Neural cell (in vitro differentiated cells): ENCODE measurements around the gene SMCHD1. TPM values are rescaled to one million over a fixed set of nuclear protein-coding genes. Genes with fewer than 3 reads are reported as not detected.

Source experiments
- H2AFZ ChIP-seq: fragments of 200-600, 300-800 bp; sonication (generic), shearing (Covaris generic); 2 replicates; pipeline ENCODE4 v1.6.0; 2014; ENCODE audit warnings: low read depth, mild to moderate bottlenecking, antibody characterized with exemption, low read length, moderate library complexity
- H3F3A ChIP-seq: fragments of 200-600 bp; shearing (Covaris generic); 2 replicates; pipeline ENCODE4 v1.6.1; 2016; ENCODE audit warnings: mild to moderate bottlenecking, moderate library complexity, mixed read lengths, antibody characterized with exemption, low read length; ENCODE audit not compliant: insufficient read depth, poor library complexity, severe bottlenecking
- H3K27ac ChIP-seq: fragments of 200-600, 300-800 bp; sonication (generic), shearing (Covaris generic); 2 replicates; pipeline ENCODE4 v1.5.1; 2014; ENCODE audit warnings: mild to moderate bottlenecking, low read length, moderate library complexity
- H3K27me3 ChIP-seq: fragments of 300-800, 200-600 bp; sonication (generic), shearing (Covaris generic); 2 replicates; pipeline ENCODE4 v1.6.0; 2014; ENCODE audit warnings: mild to moderate bottlenecking, low read depth, low read length, moderate library complexity; ENCODE audit not compliant: insufficient read depth
- H3K36me3 ChIP-seq: fragments of 300-800, 200-600 bp; sonication (generic), shearing (Covaris generic); 2 replicates; pipeline ENCODE4 v1.5.1; 2014; ENCODE audit warnings: mild to moderate bottlenecking, antibody characterized with exemption, low read length, moderate library complexity; ENCODE audit not compliant: insufficient read depth
- H3K4me2 ChIP-seq: fragments of 300-800, 200-600 bp; sonication (generic), shearing (Covaris generic); 2 replicates; pipeline ENCODE4 v1.6.0; 2014; ENCODE audit warnings: mild to moderate bottlenecking, low read length
- H3K4me3 ChIP-seq: fragments of 300-800, 200-600 bp; sonication (generic), shearing (Covaris generic); 2 replicates; pipeline ENCODE4 v1.5.1; 2014; ENCODE audit warnings: mild to moderate bottlenecking, low read length, moderate library complexity
- H3K79me2 ChIP-seq: fragments of 200-600 bp; shearing (Covaris generic); replicated peaks from 2 replicates; pipeline ENCODE4 v1.6.0; 2014; ENCODE audit warnings: mild to moderate bottlenecking, low read length, moderate library complexity; ENCODE audit not compliant: insufficient read depth
- H3K9ac ChIP-seq: fragments of 300-800, 200-600 bp; sonication (generic), shearing (Covaris generic); 2 replicates; pipeline ENCODE4 v1.6.1; 2016; ENCODE audit warnings: mild to moderate bottlenecking, low read length, mixed read lengths
- H3K9me2 ChIP-seq: fragments of 200-600 bp; shearing (Covaris generic); 2 replicates; pipeline ENCODE4 v1.6.1; 2016; ENCODE audit warnings: mild to moderate bottlenecking, low read length, mixed read lengths; ENCODE audit not compliant: insufficient read depth
- H3K9me3 ChIP-seq: fragments of 200-600, 300-800 bp; sonication (generic), shearing (Covaris generic); 2 replicates; pipeline ENCODE4 v1.6.1; 2016; ENCODE audit warnings: mild to moderate bottlenecking, mixed run types, low read length, moderate library complexity, mixed read lengths
- H4K20me1 ChIP-seq: fragments of 200-600 bp; shearing (Covaris generic); 2 replicates; pipeline ENCODE4 v1.6.1; 2016; ENCODE audit warnings: mild to moderate bottlenecking, mixed run types; ENCODE audit not compliant: insufficient read depth
- CTCF ChIP-seq: fragments of 450-650 bp; IDR thresholded peaks from 2 replicates; pipeline ENCODE4 v1.5.1; 2014; ENCODE audit warnings: antibody characterized with exemption, mild to moderate bottlenecking, moderate library complexity; ENCODE audit not compliant: poor library complexity, severe bottlenecking
- EP300 ChIP-seq: fragments of 450-650 bp; conservative IDR thresholded peaks from 2 replicates; pipeline ENCODE4 v1.6.1; 2014; ENCODE audit warnings: antibody characterized with exemption, mild to moderate bottlenecking, moderate library complexity; ENCODE audit not compliant: poor library complexity, severe bottlenecking
- EZH2 ChIP-seq: fragments of 200-600, 300-800 bp; shearing (Covaris generic), sonication (generic); IDR thresholded peaks from 2 replicates; pipeline ENCODE4 v1.6.1; 2014; ENCODE audit warnings: antibody characterized with exemption, low read length, borderline replicate concordance, mild to moderate bottlenecking; ENCODE audit not compliant: insufficient read depth, poor library complexity, severe bottlenecking
- MXI1 ChIP-seq: fragments of 450-650 bp; conservative IDR thresholded peaks from 2 replicates; pipeline ENCODE4 v1.6.1; 2014; ENCODE audit warnings: antibody characterized with exemption, mild to moderate bottlenecking; ENCODE audit not compliant: poor library complexity, severe bottlenecking
- POLR2AphosphoS5 ChIP-seq: IDR thresholded peaks from 2 replicates; pipeline ENCODE4 v1.6.1; 2012
- RAD21 ChIP-seq: fragments of 450-650 bp; conservative IDR thresholded peaks from 2 replicates; pipeline ENCODE4 v1.6.1; 2014; ENCODE audit warnings: antibody characterized with exemption, mild to moderate bottlenecking, moderate library complexity
- SMC3 ChIP-seq: fragments of 450-650 bp; conservative IDR thresholded peaks from 2 replicates; pipeline ENCODE4 v1.6.1; 2014; ENCODE audit warnings: antibody characterized with exemption, mild to moderate bottlenecking, moderate library complexity; ENCODE audit not compliant: poor library complexity
- TAF1 ChIP-seq: IDR thresholded peaks from 2 replicates; pipeline ENCODE4 v1.6.1; 2012; ENCODE audit warnings: low read depth
- polyA plus RNA-seq: library from polyadenylated mRNA; depleted of rRNA; stranded (reverse); fragments of >200 nt; gene quantifications from 2 replicates; pipeline ENCODE4 v1.2.3, GENCODE V29; 2014
- TF ChIP-seq, protein P1 (sequence below): IDR thresholded peaks from 2 replicates; pipeline ENCODE4 v1.6.1; 2012; ENCODE audit warnings: borderline replicate concordance

SMCHD1 gene
- polyA plus RNA-seq, 1 donor from 2014 or later, result 49.4 TPM

- Histone ChIP-seq H3K9me3 (no peaks in the 10 kb centered on the region), H3K9ac (no peak overlapping the region), H3K4me2 (no peak overlapping the region), H3K27ac (no peak overlapping the region), H3K4me3 (no peak overlapping the region), H2AFZ (no peak overlapping the region), H3K36me3 (no peaks in the 10 kb centered on the region), H4K20me1 (no peaks in the 10 kb centered on the region), H3F3A (no peaks in the 10 kb centered on the region), H3K27me3 (no peaks in the 10 kb centered on the region), H3K79me2 (no peaks in the 10 kb centered on the region), H3K9me2 (no peaks in the 10 kb centered on the region)
- TF ChIP-seq TAF1 (no peak), POLR2AphosphoS5 (no peak), CTCF (no peak), MXI1 (no peak), RAD21 (no peak), SMC3 (no peak), EZH2 (no peak), EP300 (no peak)
- TF ChIP-seq, protein P1, sequence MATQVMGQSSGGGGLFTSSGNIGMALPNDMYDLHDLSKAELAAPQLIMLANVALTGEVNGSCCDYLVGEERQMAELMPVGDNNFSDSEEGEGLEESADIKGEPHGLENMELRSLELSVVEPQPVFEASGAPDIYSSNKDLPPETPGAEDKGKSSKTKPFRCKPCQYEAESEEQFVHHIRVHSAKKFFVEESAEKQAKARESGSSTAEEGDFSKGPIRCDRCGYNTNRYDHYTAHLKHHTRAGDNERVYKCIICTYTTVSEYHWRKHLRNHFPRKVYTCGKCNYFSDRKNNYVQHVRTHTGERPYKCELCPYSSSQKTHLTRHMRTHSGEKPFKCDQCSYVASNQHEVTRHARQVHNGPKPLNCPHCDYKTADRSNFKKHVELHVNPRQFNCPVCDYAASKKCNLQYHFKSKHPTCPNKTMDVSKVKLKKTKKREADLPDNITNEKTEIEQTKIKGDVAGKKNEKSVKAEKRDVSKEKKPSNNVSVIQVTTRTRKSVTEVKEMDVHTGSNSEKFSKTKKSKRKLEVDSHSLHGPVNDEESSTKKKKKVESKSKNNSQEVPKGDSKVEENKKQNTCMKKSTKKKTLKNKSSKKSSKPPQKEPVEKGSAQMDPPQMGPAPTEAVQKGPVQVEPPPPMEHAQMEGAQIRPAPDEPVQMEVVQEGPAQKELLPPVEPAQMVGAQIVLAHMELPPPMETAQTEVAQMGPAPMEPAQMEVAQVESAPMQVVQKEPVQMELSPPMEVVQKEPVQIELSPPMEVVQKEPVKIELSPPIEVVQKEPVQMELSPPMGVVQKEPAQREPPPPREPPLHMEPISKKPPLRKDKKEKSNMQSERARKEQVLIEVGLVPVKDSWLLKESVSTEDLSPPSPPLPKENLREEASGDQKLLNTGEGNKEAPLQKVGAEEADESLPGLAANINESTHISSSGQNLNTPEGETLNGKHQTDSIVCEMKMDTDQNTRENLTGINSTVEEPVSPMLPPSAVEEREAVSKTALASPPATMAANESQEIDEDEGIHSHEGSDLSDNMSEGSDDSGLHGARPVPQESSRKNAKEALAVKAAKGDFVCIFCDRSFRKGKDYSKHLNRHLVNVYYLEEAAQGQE, result no peak
Measured at GRCh38 chr18:2642771-2643170, 12.8 kb upstream of the SMCHD1 start.

DNA sequence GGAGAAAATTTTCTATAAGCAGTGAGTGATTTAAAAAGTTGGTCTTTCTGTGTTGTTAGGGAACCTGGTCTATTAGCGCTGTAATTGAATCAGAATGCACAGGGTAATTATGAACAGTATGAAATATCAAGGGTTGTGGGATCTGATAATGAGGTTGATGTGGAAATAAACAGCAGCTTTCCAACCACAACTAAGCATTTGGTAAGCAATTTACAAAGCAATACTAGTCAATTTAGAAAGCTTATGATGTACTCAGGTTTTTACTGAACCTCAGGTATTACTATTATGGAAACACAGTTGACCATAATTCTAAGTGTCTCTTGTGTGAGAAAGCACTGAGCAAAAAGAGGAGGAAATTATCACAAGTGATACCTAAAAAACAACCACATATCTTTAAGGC, 11.0 kb upstream of the SMCHD1 start:
- Histone ChIP-seq H3K9me2 (no peaks in the 10 kb centered on the region), H3K9ac (no peak overlapping the region), H2AFZ (no peak overlapping the region), H3K79me2 (no peaks in the 10 kb centered on the region), H3K27ac (no peak overlapping the region), H3K4me3 (no peak overlapping the region), H3K36me3 (no peaks in the 10 kb centered on the region), H3K9me3 (no peaks in the 10 kb centered on the region), H3K27me3 (no peaks in the 10 kb centered on the region), H3K4me2 (no peak overlapping the region), H4K20me1 (no peaks in the 10 kb centered on the region), H3F3A (no peaks in the 10 kb centered on the region)
- no peak for TF ChIP-seq CTCF
- TF ChIP-seq EP300, result no peak
- no peak for TF ChIP-seq POLR2AphosphoS5
- TF ChIP-seq, protein P1, result no peak
- no peak for TF ChIP-seq EZH2
- TF ChIP-seq MXI1, result no peak
- TF ChIP-seq RAD21, result no peak
- no peak for TF ChIP-seq TAF1
- no peak for TF ChIP-seq SMC3
